HepG2 (cell line): Measurements from ENCODE around the gene POP7. TPM values are rescaled to one million over a fixed set of nuclear protein-coding genes. Genes with fewer than 3 reads are reported as not detected.

ENCODE experiments used
- ARNTL ChIP-seq: sonication (generic); formaldehyde crosslinking; IDR thresholded peaks from 2 replicates; pipeline ENCODE4 v1.4.0; 2020; ENCODE audit warnings: mild to moderate bottlenecking, missing genetic modification reagents
- CTCF ChIP-seq: sonication (generic); formaldehyde crosslinking; IDR thresholded peaks from 2 replicates; pipeline ENCODE4 v1.5.0; 2020; ENCODE audit warnings: mild to moderate bottlenecking, missing genetic modification reagents, moderate library complexity
- GABPA ChIP-seq, 2 experiments: IDR thresholded peaks; 2 replicates each; pipeline ENCODE4 v1.6.1; 2011 to 2016; ENCODE audit warnings: low read depth in 2 of 2, low read length in 1 of 2, missing biosample characterization in 1 of 2, missing genetic modification characterization in 1 of 2
- HMGXB4 ChIP-seq, 2 experiments: sonication (generic) in 1 of 2; formaldehyde crosslinking in 1 of 2; IDR thresholded peaks; 2 replicates each; pipeline versions ENCODE4 v1.4.0 to v1.6.1; 2018 to 2020; ENCODE audit warnings: missing genetic modification reagents in 2 of 2, borderline replicate concordance in 1 of 2, low read depth in 1 of 2, mild to moderate bottlenecking in 1 of 2, missing biosample characterization in 1 of 2
- NAIF1 ChIP-seq: sonication (generic); formaldehyde crosslinking; IDR thresholded peaks from 2 replicates; pipeline ENCODE4 v1.5.0; 2020; ENCODE audit warnings: mild to moderate bottlenecking, missing genetic modification reagents, borderline replicate concordance
- NFE2L1 ChIP-seq: sonication (generic); formaldehyde crosslinking; IDR thresholded peaks from 2 replicates; pipeline ENCODE4 v1.4.0; 2020; ENCODE audit warnings: missing genetic modification reagents, mild to moderate bottlenecking, borderline replicate concordance
- RCOR2 ChIP-seq: IDR thresholded peaks from 2 replicates; pipeline ENCODE4 v1.6.1; 2016; ENCODE audit warnings: missing biosample characterization, missing genetic modification reagents
- THAP7 ChIP-seq: sonication (generic); formaldehyde crosslinking; IDR thresholded peaks from 2 replicates; pipeline ENCODE4 v1.8.1; 2023; ENCODE audit warnings: mild to moderate bottlenecking, missing genetic modification reagents
- THRA ChIP-seq: sonication (generic); formaldehyde crosslinking; IDR thresholded peaks from 2 replicates; pipeline ENCODE4 v1.4.0; 2020; ENCODE audit warnings: missing genetic modification reagents, borderline replicate concordance
- ZBTB33 ChIP-seq: sonication (generic); formaldehyde crosslinking; IDR thresholded peaks from 2 replicates; pipeline ENCODE4 v1.4.0; 2020; ENCODE audit warnings: missing genetic modification reagents
- ZBTB34 ChIP-seq: sonication (generic); formaldehyde crosslinking; IDR thresholded peaks from 2 replicates; pipeline ENCODE4 v1.8.0; 2022; ENCODE audit warnings: mild to moderate bottlenecking, missing genetic modification reagents
- ZMYM2 ChIP-seq: sonication (generic); formaldehyde crosslinking; IDR thresholded peaks from 2 replicates; pipeline ENCODE4 v1.8.0; 2022; ENCODE audit warnings: mild to moderate bottlenecking, missing genetic modification reagents
- ZNF547 ChIP-seq: sonication (generic); formaldehyde crosslinking; IDR thresholded peaks from 2 replicates; pipeline ENCODE4 v1.5.1; 2020; ENCODE audit warnings: mild to moderate bottlenecking, missing genetic modification reagents
- ZNF550 ChIP-seq: sonication (generic); formaldehyde crosslinking; IDR thresholded peaks from 2 replicates; pipeline ENCODE4 v1.4.0; 2020; ENCODE audit warnings: mild to moderate bottlenecking, missing genetic modification reagents, borderline replicate concordance
- ZSCAN9 ChIP-seq: IDR thresholded peaks from 2 replicates; pipeline ENCODE4 v1.6.1; 2016; ENCODE audit warnings: borderline replicate concordance
- polyA plus RNA-seq, 8 experiments: library from polyadenylated mRNA; depleted of rRNA in 3 of 8; stranded (reverse) in 7 of 8; unstranded in 1 of 8; fragments of >200 nt; fragmentation: Illumina TruSeq in 4 of 8; extraction: Trizol in 4 of 8; gene quantifications; 2 replicates each; pipeline versions ENCODE4 v1.2.1 to v1.2.3, GENCODE V29; 2011 to 2016; ENCODE audit warnings: low read depth in 4 of 8, missing spikeins in 1 of 8, mixed read lengths in 1 of 8; ENCODE audit not compliant: insufficient read depth in 1 of 8
- total RNA-seq, 5 experiments: library from RNA; depleted of rRNA; stranded (reverse); fragments of >200 nt; fragmentation: Illumina TruSeq; extraction: Trizol; gene quantifications; 2 replicates each; pipeline ENCODE4 v1.2.3, GENCODE V29; 2016; ENCODE audit warnings: low read depth in 1 of 5

Gene POP7
- total and polyA plus RNA-seq, 2 of the 13 experiments (the other 11 are each of a cell fraction or from before 2014, with no cell fraction given): 63.9 to 91.1 TPM

- TF ChIP-seq ZNF550 (no peak), HMGXB4 (CRISPR knock-in tag; IDR thresholded peaks at IDR 0.05; ENCODE audit: borderline replicate concordance in 1 of 2, low read depth in 1 of 2) (no peak; a peak in 2 of 4 replicates), THRA (CRISPR knock-in tag) (0 out of 2 replicates have a peak, but pooled peaks have one; percentile 13), THAP7 (CRISPR knock-in tag) (peak; percentile 69; the same call in 1 of the 2 replicates), RCOR2 (CRISPR knock-in tag) (0 out of 2 replicates have a peak, but pooled peaks have one; percentile 41), NFE2L1 (no peak), GABPA (IDR thresholded peaks at IDR 0.05; ENCODE audit: low read depth, low read length) (no peak), GABPA (CRISPR knock-in tag; IDR thresholded peaks at IDR 0.05; ENCODE audit: low read depth) (0 out of 2 replicates have a peak, but pooled peaks have one; percentile 21), ZSCAN9 (CRISPR knock-in tag) (no peak), ARNTL (CRISPR knock-in tag) (no peak; the same call in 1 of the 2 replicates), ZBTB33 (no peak), ZNF547 (no peak), ZBTB34 (CRISPR knock-in tag) (no peak), CTCF (CRISPR knock-in tag) (peak; percentile 61), NAIF1 (CRISPR knock-in tag) (peak; percentile 44; the same call in 1 of the 2 replicates), ZMYM2 (CRISPR knock-in tag) (peak; percentile 92)
These were observed 13.8 kb downstream of the POP7 start (continued) for GRCh38 chr7:100719523-100720278.
